Lower lobe of right lung (tissue), 2 donors: Measurements from ENCODE around the gene PLOD3. TPM values are rescaled to one million over a fixed set of nuclear protein-coding genes. Genes with fewer than 3 reads are reported as not detected.

ENCODE experiments used
- ATAC-seq, 2 donors: fragments of 200-7000 bp; cut with Tn5 transposase; one replicate each; pipeline ENCODE4 v1.9.1; 2020 to 2022; ENCODE audit warnings: mild to moderate bottlenecking in 2 of 2, moderate library complexity in 2 of 2
- DNase-seq: peaks from one replicate; pipeline ENCODE4 v3.0.0-alpha.2; 2020
- H3K27ac ChIP-seq: fragments of 200-600 bp; one replicate; pipeline ENCODE4 v1.8.0; 2022
- H3K27me3 ChIP-seq: fragments of 200-600 bp; one replicate; pipeline ENCODE4 v1.8.0; 2022; ENCODE audit warnings: low read depth
- H3K36me3 ChIP-seq: fragments of 200-600 bp; one replicate; pipeline ENCODE4 v1.8.0; 2022; ENCODE audit warnings: mild to moderate bottlenecking
- H3K4me1 ChIP-seq: fragments of 200-600 bp; one replicate; pipeline ENCODE4 v1.8.0; 2022
- H3K4me3 ChIP-seq: fragments of 200-600 bp; one replicate; pipeline ENCODE4 v1.8.0; 2022; ENCODE audit warnings: mild to moderate bottlenecking
- H3K9me3 ChIP-seq: fragments of 200-600 bp; one replicate; pipeline ENCODE4 v1.8.0; 2022
- CTCF ChIP-seq: fragments of 200-600 bp; IDR thresholded peaks from one replicate; pipeline ENCODE4 v1.8.0; 2022; ENCODE audit warnings: antibody characterized with exemption, mild to moderate bottlenecking
- intact Hi-C: fragments of 100-400 bp; cut with DNase I; formaldehyde crosslinking; loops from one replicate; pipeline ENCODE4 v1.11.0; 2022
- total RNA-seq: library from RNA; stranded (reverse); fragmentation: NEBNext Ultra II Directional; extraction: Animal tissue kit (Norgen Biotek cat#: 25700); gene quantifications from one replicate; pipeline ENCODE4 v1.2.1, GENCODE V29; 2021
- donor health status: DM: no; HTN: yes; CAD: no; lungs with severe emphysema.

Gene PLOD3
- total RNA-seq, 1 donor from 2014 or later, result 87.9 TPM

- H3K36me3 ChIP-seq, result no peaks in the 10 kb centered on the region
- peaks cover 32% of the 10 kb centered on the region for H3K4me1 ChIP-seq
- no peaks in the 10 kb centered on the region for H3K9me3 ChIP-seq
- H3K27ac ChIP-seq, result no peak overlapping the region
- intact Hi-C loops, result no loop called here
- ATAC-seq (peak; percentile 67 to 83), DNase-seq (peak; percentile 83)
- TF ChIP-seq CTCF, result no peak
- H3K4me3 ChIP-seq, result peak overlapping the region; percentile 13
- H3K27me3 ChIP-seq, result peaks cover 100% of the 10 kb centered on the region
Measured at GRCh38 chr7:101172854-101173751, 44.3 kb downstream of the PLOD3 start.

- Histone ChIP-seq H3K27ac (no peak overlapping the region), H3K27me3 (peaks cover 100% of the 10 kb centered on the region), H3K4me3 (no peak overlapping the region), H3K36me3 (no peaks in the 10 kb centered on the region), H3K4me1 (peaks cover 32% of the 10 kb centered on the region), H3K9me3 (no peaks in the 10 kb centered on the region)
- no peak for DNase-seq
- intact Hi-C loops, result no loop called here
- no peak for TF ChIP-seq CTCF
- ATAC-seq, result no peak
Measured at GRCh38 chr7:101172005-101172853, 45.2 kb downstream of the PLOD3 start.

GRCh38 chr7:101171442-101171837 lies 45.9 kb downstream of the PLOD3 start:
- no peak for TF ChIP-seq CTCF
- Histone ChIP-seq H3K4me3 (no peak overlapping the region), H3K27me3 (peaks cover 98% of the 10 kb centered on the region), H3K27ac (no peak overlapping the region), H3K36me3 (no peaks in the 10 kb centered on the region), H3K9me3 (no peaks in the 10 kb centered on the region), H3K4me1 (peaks cover 32% of the 10 kb centered on the region)
- no peak for DNase-seq
- intact Hi-C loops, result no loop called here
- ATAC-seq, result no peak

- DNase-seq (no peak), ATAC-seq (no peak)
- H3K4me1 ChIP-seq, result peaks cover 35% of the 10 kb centered on the region
- TF ChIP-seq CTCF, result no peak
- no peaks in the 10 kb centered on the region for H3K36me3 ChIP-seq
- H3K4me3 ChIP-seq, result no peak overlapping the region
- H3K27me3 ChIP-seq, result peaks cover 98% of the 10 kb centered on the region
- intact Hi-C loops, result no loop called here
- no peaks in the 10 kb centered on the region for H3K9me3 ChIP-seq
- no peak overlapping the region for H3K27ac ChIP-seq
Measured at GRCh38 chr7:101170617-101171441, 46.6 kb downstream of the PLOD3 start.
